Measurements from ENCODE around the gene TAF1.
"Not testable (repeated sequence)": the region's sequence is repeated elsewhere in the genome, so short reads cannot be mapped to it uniquely, and the experiment has no call there.

The TAF1 gene, protein sequence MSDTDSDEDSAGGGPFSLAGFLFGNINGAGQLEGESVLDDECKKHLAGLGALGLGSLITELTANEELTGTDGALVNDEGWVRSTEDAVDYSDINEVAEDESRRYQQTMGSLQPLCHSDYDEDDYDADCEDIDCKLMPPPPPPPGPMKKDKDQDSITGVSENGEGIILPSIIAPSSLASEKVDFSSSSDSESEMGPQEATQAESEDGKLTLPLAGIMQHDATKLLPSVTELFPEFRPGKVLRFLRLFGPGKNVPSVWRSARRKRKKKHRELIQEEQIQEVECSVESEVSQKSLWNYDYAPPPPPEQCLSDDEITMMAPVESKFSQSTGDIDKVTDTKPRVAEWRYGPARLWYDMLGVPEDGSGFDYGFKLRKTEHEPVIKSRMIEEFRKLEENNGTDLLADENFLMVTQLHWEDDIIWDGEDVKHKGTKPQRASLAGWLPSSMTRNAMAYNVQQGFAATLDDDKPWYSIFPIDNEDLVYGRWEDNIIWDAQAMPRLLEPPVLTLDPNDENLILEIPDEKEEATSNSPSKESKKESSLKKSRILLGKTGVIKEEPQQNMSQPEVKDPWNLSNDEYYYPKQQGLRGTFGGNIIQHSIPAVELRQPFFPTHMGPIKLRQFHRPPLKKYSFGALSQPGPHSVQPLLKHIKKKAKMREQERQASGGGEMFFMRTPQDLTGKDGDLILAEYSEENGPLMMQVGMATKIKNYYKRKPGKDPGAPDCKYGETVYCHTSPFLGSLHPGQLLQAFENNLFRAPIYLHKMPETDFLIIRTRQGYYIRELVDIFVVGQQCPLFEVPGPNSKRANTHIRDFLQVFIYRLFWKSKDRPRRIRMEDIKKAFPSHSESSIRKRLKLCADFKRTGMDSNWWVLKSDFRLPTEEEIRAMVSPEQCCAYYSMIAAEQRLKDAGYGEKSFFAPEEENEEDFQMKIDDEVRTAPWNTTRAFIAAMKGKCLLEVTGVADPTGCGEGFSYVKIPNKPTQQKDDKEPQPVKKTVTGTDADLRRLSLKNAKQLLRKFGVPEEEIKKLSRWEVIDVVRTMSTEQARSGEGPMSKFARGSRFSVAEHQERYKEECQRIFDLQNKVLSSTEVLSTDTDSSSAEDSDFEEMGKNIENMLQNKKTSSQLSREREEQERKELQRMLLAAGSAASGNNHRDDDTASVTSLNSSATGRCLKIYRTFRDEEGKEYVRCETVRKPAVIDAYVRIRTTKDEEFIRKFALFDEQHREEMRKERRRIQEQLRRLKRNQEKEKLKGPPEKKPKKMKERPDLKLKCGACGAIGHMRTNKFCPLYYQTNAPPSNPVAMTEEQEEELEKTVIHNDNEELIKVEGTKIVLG (N-terminal part only)

DNA sequence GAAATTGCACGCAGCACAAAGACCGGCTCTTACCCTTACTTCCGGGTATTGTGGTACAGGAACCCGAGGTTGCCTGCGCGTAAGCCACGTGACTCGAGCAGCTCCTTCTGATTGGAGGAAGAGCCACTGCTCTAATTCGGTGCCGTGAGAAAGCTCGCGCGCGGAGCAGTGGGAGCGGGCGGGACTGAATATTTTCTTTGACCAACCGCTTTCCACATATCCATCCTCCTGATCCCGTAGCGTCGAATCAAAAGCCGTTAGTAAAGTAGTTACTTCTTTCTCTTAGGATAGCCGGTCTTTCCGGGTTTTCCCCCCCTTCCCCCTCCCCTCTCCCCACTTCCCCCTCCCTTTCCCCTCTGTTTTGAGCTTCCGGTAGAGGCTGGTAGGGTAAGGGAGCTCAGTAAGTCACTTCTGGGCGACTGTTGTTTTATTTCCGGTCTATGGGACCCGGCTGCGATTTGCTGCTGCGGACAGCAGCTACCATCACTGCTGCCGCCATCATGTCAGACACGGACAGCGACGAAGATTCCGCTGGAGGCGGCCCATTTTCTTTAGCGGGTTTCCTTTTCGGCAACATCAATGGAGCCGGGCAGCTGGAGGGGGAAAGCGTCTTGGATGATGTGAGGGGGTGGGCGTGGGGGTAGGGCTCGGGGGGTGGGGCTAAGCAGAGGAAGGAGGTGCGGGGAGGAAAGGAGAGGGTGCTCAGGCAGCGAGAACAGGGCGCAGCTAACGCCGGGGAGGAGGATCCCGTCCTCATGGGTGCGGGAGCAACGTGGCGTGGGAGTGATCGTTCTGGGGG lies at the start of gene TAF1:
Gene TAF1, plus strand, starts transcription at position 483 of the 799 bp plus-strand sequence. Its CDS starts 18 bp downstream, at position 501.
- DNase-seq (ENCODE audit: low read depth) = peak; percentile 82

DNA sequence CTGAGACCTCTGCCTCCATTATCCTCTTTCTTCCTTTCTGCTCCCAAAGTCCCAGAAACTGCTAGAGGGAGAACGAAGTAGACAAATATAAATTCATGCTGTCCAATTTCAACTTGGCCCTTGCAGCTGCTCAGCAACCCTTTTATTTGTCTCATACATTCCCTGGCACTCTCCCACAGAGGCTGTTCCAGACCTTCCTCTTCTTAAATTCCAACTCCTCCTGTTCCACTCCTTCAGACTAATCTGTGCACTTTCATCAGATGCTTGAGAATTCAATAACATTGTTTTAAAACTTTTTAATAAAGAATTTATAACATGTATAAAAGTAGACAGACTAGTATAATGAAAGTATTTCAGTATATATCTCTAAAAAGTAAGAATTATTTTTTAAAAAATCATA lies 49.2 kb upstream of the TAF1 start:
- not testable (repeated sequence) for DNase-seq (ENCODE audit: low read depth)

DNA sequence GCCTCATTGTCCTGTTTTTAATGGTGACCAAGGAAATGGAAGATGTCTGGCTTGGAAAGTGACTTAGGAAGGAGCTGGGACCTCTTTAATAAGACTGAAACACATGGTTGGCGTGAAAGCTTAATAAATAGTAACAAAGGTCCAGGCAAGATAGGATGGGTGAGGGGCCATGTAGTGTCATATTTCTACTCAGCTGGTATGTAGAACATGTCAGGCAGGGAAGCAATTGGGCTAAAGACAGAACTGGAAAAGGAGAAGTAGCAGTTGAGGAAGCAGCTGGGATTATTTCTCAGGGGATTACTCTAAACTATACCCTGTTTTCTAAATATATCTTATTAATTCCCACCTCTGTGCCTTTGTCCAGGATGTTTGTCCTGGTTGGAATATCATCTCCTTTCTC lies 46.0 kb upstream of the TAF1 start:
- DNase-seq (ENCODE audit: low read depth) = no peak

DNA sequence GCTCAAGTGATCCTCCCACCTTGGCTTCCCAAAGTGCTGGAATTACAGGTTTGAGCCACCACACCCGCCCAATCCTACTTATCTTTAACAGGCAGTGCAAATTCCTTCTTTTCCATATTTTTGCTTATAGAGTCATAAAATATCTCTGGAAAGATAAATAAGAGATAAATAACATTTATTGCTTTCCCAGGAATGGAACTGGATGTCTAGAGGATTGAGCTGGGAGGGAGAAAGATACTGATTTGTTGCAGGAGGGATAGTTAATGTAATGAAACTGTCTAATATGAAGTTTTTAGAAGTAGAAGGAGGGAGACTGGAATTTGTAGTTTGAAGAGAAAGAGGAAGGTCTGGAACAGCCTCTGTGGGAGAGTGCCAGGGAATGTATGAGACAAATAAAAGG lies 44.4 kb upstream of the TAF1 start:
- DNase-seq (ENCODE audit: low read depth) = no peak

DNA sequence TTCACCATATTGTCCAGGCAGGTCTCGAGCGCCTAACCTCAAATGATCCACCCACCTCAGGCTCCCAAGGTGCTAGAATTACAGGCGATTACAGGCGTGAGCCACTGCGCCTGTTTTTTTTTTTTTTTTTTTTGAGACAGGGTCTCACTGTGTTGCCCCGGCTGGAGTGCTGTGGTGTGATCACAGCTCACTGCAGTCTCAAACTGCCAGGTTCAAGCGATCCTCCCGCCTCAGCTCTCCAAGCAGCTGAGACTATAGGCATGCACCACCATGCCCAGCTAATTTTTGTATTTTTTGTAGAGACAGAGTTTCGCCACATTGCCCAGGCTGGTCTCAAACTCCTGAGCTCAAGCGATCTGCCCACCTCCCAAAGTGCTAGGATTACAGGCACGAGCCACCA lies 41.7 kb upstream of the TAF1 start:
- DNase-seq (ENCODE audit: low read depth) = not testable (repeated sequence)

DNA sequence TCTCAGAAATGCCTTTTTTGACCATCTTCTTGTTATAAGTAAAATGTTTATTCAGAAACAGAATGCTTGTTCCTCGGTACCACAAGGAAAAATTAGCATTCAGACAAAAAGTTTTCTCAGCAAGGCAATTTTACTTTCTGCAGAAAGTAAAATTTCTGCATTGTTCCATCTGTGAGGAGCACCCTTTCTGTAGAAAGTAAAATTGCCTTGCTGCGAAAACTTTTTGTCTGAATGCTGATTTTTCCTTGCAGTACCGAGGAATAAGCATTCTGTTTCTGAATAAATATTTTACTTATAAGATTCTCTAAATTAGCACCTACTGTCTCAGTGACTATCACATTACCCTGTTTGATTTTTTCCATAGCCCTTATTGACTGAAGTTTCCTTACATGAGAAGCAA lies 39.8 kb upstream of the TAF1 start:
- no peak for DNase-seq (ENCODE audit: low read depth)

DNA sequence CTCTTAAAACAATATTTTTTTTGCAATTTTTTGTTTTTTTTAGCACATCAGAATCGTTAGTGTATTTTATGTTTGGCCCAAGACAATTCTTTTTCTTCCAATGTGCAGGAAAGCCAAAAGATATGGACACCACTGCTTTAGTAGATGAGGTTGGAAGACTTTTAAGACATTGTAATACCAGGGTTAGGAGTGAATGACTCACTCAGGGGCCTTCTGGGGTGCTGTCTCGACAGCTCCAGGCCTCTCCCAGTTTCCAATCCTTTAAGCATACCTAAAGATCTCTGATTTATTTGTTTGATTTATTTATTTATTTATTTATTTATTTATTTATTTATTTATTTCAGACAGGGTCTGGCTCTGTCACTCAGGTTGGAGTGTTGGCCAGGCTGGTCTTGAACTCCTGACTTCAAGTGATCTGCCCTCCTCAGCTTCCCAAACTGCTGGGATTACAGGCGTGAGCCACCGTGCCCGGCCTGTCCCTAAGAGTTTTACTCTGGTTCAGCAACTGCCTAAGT lies 16.9 kb upstream of the TAF1 start:
- DNase-seq (ENCODE audit: low read depth) = not testable (repeated sequence)

DNA sequence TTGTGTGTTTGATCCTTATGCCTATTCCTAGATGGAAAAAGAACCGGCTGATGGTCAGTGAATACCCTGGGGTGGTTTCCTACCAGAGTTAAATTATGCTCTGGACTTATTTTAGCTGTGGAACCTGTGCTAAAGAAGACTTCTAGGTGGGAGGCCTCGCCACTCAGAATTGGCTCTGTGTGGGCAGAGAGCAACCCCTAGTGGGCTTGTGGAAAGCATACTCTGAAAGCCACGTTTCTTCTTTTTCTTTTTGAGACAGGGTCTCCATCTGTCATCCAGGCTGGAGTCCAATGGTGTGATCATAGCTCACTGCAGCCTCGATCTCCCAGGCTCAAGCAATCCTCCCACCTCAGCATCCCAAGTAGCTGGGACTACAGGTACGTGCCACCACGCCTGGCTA lies 16.3 kb upstream of the TAF1 start:
- DNase-seq (ENCODE audit: low read depth) = not testable (repeated sequence)

DNA sequence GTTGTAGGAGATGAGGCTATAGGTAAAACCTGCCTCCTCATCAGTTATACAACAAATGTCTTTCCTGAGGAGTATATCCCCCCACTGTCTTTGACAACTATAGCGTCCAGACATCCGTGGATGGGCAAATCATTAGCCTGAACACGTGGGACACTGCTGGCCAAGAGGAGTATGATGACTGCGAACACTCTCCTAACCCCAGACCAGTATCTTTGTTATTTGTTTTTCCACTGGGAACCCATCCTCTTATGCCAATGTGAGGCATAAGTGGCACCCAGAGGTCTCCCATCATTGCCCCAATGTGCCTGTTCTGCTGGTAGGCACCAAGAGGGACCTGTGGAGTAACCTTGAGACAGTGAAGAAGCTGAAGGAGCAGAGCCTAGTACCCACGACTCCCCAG lies 13.7 kb upstream of the TAF1 start:
- DNase-seq (ENCODE audit: low read depth) = not testable (repeated sequence)

DNA sequence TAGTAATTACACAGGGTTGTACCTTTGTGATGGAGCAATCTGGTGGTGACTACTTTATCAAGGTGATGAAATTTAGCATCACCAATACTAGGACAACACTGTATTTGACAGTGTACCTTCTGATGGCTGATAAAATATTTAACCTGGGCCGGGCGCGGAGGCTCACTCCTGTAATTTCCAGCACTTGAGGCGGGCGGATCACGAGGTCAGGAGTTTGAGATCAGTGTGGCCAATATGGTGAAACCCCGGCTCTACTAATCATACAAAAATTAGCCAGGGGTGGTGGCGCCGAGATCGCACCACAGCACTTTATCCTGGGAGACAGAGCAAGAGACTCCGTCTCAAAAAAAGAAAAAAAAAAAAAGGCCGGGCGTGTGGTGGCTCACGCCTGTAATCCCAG lies 1.9 kb upstream of the TAF1 start:
- DNase-seq (ENCODE audit: low read depth) = no peak

DNA sequence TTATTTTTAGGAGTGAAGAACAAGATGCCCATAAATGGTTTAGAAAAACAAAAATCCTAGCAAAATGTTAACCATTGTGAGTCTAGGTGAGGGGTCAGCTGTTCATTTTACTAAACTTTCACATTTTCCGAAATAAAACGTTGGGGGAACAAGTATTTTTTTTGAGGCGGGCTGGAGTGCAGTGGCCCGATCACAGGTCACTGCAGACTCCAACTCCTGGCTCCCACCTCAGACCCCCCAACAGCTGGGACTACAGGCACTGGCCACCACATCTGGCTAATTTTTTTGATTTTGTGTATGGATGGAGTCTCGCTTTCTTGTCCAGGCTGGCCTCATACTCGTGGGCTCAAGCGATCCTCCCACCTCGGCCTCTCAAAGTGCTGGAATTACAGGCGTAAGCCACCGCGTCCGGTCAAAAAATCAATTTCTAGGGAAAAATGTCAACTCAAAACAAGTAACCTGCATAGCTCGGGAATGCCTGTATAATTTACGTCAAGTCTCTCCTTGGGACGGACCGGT lies 742 bp upstream of the TAF1 start:
- DNase-seq (ENCODE audit: low read depth) = no peak

DNA sequence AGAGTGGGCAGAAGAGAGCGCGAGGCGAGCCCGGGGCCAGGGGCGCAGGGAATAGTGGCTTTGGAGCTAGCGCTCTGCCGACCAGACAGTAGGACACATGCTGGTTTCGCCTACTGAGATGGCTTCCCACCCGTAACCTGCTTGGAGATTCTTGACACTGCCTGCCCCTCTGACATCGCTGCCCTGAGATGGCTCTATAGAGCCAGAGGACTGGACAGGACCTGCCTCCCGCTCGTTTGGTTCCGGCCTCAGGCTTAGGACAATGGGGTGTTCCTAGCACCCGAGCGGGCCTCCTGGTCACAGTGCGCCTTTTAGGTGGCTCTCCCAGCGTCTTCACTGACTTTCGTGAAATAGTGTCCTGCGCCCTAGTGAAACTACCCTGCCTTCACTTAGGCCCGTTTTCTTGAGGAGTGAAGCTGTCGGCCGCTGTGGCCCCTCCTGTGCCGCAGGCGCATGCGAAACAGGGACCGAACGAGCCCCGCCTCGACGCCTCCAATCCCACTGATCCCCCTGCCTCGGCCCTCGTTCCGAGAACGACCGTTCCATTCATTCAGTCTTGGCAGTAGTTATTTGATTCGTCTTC lies 608 bp downstream of the TAF1 start:
- no peak for DNase-seq (ENCODE audit: low read depth)

DNA sequence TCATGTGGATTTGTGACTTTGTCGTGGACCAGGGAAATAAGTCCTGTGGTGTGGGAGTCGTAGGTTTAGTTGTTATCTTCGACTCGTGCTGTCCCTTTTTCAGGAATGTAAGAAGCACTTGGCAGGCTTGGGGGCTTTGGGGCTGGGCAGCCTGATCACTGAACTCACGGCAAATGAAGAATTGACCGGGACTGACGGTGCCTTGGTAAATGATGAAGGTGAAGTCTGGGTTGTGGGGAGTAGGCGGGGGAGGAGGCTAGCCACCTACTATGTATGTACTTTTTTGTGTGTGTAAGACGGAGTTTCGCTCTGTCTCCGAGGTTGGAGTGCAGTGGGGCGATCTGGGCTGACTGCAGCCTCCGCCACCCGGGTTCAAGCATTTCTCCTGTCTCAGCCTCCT lies 1.2 kb downstream of the TAF1 start:
- DNase-seq (ENCODE audit: low read depth) = no peak

DNA sequence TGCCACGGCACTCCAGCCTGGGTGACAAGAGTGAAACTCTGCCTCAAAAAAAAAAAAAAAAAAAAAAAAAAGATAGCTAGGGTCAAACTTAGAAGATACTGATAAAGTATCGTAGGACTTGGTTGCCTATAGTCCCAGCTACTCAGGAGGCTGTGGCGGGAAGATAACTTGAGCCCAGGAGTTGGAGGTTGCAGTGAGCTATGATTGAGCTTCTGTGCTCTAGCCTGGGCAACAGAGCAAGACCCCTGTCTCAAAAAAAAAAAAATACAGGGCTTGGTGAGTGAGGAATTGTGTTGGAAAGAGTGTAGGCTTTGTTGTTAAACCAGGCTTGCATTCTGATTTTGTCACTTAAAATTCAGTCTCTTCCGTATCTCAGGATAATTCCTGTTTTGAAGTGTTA lies 6.2 kb downstream of the TAF1 start:
- DNase-seq (ENCODE audit: low read depth) = no peak

DNA sequence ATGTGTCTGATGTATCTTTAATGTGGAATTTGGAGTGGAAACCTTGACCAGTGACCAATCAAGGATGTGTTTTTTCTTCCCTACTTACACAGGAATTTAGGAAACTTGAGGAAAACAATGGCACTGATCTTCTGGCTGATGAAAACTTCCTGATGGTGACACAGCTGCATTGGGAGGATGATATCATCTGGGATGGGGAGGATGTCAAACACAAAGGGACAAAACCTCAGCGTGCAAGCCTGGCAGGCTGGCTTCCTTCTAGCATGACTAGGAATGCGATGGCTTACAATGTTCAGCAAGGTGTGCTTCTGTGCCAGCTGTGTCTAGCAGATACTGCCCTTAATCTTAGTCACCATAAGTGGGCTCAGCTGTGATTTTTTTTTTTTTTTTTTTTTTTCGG lies 12.6 kb downstream of the TAF1 start:
- DNase-seq (ENCODE audit: low read depth) = no peak

DNA sequence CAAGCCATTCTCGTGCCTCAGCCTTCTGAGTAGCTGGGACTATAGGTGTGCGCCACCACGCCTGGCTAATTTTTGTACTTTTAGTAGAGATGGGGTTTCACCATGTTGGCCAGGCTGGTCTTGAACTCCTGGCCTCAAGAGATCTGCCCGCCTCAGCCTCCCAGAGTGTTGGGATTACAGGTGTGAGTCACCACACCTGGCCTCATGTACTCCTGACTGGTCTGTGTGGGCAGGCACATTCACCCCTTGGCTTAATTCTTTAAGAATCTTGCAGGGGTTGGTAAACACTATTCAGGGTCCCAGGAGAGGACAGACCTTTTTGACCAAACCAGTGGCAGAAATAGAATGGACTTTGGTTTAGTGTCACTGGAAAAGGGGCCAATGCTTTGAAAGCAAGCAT lies 25.6 kb downstream of the TAF1 start:
- DNase-seq (ENCODE audit: low read depth) = not testable (repeated sequence)

DNA sequence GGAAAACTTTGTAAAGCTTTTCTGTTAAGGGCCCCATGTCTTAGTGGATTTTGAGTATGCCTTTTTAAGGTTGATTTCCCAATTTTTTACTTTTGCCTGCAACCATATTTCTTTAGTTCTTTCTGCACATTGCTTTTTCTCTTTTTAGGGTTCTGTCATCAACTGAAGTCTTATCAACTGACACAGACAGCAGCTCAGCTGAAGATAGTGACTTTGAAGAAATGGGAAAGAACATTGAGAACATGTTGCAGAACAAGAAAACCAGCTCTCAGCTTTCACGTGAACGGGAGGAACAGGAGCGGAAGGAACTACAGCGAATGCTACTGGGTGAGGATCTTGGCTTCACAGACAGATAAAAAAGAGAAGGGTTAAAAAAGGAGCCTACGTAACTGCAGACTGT lies 27.8 kb downstream of the TAF1 start:
- DNase-seq (ENCODE audit: low read depth) = no peak

DNA sequence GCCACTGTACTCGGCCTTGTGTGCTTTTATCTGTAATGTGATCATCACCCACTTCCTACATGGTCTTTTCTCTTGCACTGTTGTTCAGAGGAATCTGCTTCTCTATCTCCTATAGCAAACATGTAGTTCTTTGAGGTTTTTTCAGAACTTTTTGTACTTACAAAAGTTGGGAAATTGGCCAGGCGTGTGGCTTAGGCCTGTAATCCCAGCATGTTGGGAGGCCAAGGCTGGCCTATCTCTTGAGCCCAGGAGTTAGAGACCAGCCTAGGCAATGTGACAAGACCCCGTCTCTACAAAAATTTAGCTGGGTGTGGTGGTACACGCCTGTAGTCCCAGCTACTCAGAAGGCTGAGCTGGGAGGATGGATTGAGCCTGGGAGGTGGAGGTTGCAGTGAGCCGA lies 30.4 kb downstream of the TAF1 start:
- DNase-seq (ENCODE audit: low read depth) = no peak

DNA sequence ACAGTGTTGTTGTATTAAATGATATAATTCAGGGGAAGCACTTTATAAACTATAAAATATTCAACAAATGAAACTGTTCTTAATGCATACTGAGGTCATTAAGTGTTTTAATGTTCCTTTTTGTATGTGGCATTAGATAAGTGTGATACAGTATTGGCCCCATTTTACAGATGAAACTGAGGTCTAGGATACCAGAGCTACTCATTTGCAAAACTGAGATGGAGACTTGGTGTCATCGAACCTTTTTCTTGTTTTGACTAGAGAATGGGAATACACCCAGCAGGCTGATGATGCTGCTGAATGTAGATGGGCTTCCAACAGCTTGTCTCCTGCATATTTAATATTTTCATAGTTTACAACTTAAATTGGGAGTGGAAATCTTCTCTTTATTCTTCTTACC lies 34.6 kb downstream of the TAF1 start:
- DNase-seq (ENCODE audit: low read depth) = no peak

DNA sequence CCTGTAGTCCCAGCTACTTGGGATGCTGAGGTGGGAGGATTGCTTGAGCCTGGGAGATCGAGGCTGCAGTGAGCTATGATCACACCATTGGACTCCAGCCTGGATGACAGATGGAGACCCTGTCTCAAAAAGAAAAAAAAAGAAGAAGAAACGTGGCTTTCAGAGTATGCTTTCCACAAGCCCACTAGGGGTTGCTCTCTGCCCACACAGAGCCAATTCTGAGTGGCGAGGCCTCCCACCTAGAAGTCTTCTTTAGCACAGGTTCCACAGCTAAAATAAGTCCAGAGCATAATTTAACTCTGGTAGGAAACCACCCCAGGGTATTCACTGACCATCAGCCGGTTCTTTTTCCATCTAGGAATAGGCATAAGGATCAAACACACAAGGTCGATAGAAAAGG lies 50.1 kb downstream of the TAF1 start:
- DNase-seq (ENCODE audit: low read depth) = not testable (repeated sequence)

DNA sequence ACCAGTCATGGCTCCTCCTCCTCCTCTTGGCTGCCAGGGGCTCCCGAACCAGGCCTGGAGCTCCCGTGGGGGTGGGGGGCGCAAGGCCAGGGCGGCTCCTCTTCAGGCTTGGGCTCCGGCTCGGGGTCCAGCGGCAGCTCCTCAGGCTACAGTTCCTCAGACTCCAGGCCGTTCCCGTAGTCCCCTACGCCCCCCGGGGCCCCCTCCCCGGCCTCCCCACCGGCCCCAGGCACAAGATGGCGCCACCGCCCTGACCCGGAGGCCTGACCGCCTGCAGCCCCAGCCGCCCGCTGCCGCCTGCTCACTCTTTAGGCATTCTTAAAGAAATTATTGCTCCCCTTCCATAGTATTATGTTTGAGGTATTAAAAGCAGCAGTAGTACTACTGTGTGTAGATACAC lies 54.5 kb downstream of the TAF1 start:
- DNase-seq (ENCODE audit: low read depth) = no peak

All from stimulated activated CD8-positive, alpha-beta memory T cell treated with anti-CD3 and anti-CD28 coated beads, Interleukin-4, amount 100 ng/mL, for 24 hours (primary cell).